Osteoblast (primary cell): ENCODE results near the gene RAD51B. TPM values are rescaled to one million over a fixed set of nuclear protein-coding genes. Genes with fewer than 3 reads are reported as not detected.

Experiments used
- DNase-seq: peaks from one replicate; pipeline ENCODE4 v3.0.0; 2011; ENCODE audit warnings: low spot score, mixed read lengths; ENCODE audit not compliant: insufficient read length; ENCODE audit errors: missing footprints
- H2AFZ ChIP-seq: 2 replicates; pipeline ENCODE4 v1.6.0; 2011; ENCODE audit warnings: mild to moderate bottlenecking, low read length
- H3K27ac ChIP-seq: 2 replicates; pipeline ENCODE4 v1.5.1; 2011; ENCODE audit warnings: mild to moderate bottlenecking, low read depth, low read length, moderate library complexity
- H3K27me3 ChIP-seq: 2 replicates; pipeline ENCODE4 v1.6.0; 2012; ENCODE audit warnings: mild to moderate bottlenecking, control low read depth, inconsistent platforms, low read length, moderate library complexity; ENCODE audit not compliant: insufficient read depth
- H3K36me3 ChIP-seq: 2 replicates; pipeline ENCODE4 v1.5.1; 2011; ENCODE audit warnings: mild to moderate bottlenecking, low read length, control low read depth, moderate library complexity; ENCODE audit not compliant: insufficient read depth
- H3K4me1 ChIP-seq: 2 replicates; pipeline ENCODE4 v1.5.1; 2011; ENCODE audit warnings: mild to moderate bottlenecking, low read length, control low read depth, moderate library complexity; ENCODE audit not compliant: insufficient read depth
- H3K4me2 ChIP-seq: 2 replicates; pipeline ENCODE4 v1.6.0; 2011; ENCODE audit warnings: mild to moderate bottlenecking, low read length; ENCODE audit not compliant: insufficient read depth
- H3K4me3 ChIP-seq: fragments of 200-600 bp; sonication (generic); 3 replicates; pipeline ENCODE4 v1.5.1; 2012; ENCODE audit warnings: mild to moderate bottlenecking, low read length, inconsistent platforms; ENCODE audit not compliant: insufficient read depth
- H3K79me2 ChIP-seq: 2 replicates; pipeline ENCODE4 v1.6.0; 2012; ENCODE audit warnings: mild to moderate bottlenecking, low read length, control low read depth, inconsistent platforms; ENCODE audit not compliant: insufficient read depth
- H3K9me3 ChIP-seq: 2 replicates; pipeline ENCODE4 v1.5.1; 2011; ENCODE audit warnings: low read depth, low read length, control low read depth
- H4K20me1 ChIP-seq: 2 replicates; pipeline ENCODE4 v1.6.0; 2012; ENCODE audit warnings: mild to moderate bottlenecking, low read length, control low read depth; ENCODE audit not compliant: insufficient read depth
- total RNA-seq: library from RNA; depleted of rRNA; stranded (reverse); fragments of >200 nt; gene quantifications from 2 replicates; pipeline ENCODE4 v1.2.3, GENCODE V29; 2012
- TF ChIP-seq, protein P1 (sequence below): IDR thresholded peaks from 2 replicates; pipeline ENCODE4 v1.5.1; 2011; ENCODE audit warnings: mild to moderate bottlenecking, low read depth, low read length, moderate library complexity; ENCODE audit errors: extremely low read depth

Gene RAD51B
- total RNA-seq, 1 donor, result 13.8 TPM

DNA sequence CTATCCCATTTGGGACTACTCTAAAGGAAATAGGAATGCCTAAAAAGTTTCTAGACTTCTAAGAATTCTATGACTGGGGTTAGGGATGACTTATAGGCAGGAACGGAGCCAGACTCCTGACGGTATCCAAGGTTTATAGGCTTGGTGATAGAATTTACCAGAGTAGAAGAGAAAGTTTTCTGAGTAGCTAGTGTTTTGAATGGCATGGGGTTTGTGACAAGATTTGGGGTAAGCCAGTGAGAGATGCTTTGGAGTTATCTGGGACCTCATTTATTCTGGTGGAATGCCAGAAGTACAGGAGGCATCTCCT is 444.6 kb downstream of the RAD51B start:
- H4K20me1 ChIP-seq, result no peaks in the 10 kb centered on the region
- no peak overlapping the region for H2AFZ ChIP-seq
- no peaks in the 10 kb centered on the region for H3K4me1 ChIP-seq
- no peaks in the 10 kb centered on the region for H3K36me3 ChIP-seq
- H3K4me3 ChIP-seq, result no peak overlapping the region
- H3K27ac ChIP-seq, result no peak overlapping the region
- H3K27me3 ChIP-seq, result no peaks in the 10 kb centered on the region
- no peaks in the 10 kb centered on the region for H3K9me3 ChIP-seq
- DNase-seq, result no peak
- TF ChIP-seq, protein P1, sequence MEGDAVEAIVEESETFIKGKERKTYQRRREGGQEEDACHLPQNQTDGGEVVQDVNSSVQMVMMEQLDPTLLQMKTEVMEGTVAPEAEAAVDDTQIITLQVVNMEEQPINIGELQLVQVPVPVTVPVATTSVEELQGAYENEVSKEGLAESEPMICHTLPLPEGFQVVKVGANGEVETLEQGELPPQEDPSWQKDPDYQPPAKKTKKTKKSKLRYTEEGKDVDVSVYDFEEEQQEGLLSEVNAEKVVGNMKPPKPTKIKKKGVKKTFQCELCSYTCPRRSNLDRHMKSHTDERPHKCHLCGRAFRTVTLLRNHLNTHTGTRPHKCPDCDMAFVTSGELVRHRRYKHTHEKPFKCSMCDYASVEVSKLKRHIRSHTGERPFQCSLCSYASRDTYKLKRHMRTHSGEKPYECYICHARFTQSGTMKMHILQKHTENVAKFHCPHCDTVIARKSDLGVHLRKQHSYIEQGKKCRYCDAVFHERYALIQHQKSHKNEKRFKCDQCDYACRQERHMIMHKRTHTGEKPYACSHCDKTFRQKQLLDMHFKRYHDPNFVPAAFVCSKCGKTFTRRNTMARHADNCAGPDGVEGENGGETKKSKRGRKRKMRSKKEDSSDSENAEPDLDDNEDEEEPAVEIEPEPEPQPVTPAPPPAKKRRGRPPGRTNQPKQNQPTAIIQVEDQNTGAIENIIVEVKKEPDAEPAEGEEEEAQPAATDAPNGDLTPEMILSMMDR, result no peak
- H3K4me2 ChIP-seq, result no peak overlapping the region
- no peaks in the 10 kb centered on the region for H3K79me2 ChIP-seq

DNA sequence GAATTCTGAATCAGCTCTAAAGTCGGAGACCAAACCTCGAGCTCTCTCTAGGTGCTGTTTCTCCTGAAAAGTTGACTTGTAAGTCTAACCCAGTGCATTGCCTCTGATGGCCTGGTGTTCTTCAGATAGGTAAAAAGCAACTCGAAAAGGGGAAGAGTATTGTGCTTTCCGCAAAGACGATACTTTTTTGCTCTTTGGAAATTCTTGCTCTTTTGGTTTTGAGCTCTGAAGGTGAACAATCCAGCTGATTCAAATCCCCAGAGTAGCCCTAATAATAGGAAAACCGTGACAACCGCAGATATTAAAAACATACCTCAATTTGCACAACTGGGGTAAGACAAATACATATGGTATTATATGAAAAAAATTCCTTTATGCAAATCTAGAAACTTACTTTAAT is 447.4 kb downstream of the RAD51B start:
- no peaks in the 10 kb centered on the region for H3K27me3 ChIP-seq

GRCh38 chr14:68268197-68268596 is 448.6 kb downstream of the RAD51B start:
- DNase-seq, result no peak
- H3K4me3 ChIP-seq, result no peak overlapping the region
- no peaks in the 10 kb centered on the region for H3K36me3 ChIP-seq
- no peaks in the 10 kb centered on the region for H3K79me2 ChIP-seq
- H3K9me3 ChIP-seq, result no peaks in the 10 kb centered on the region
- no peaks in the 10 kb centered on the region for H3K27me3 ChIP-seq
- no peak overlapping the region for H3K4me2 ChIP-seq
- H2AFZ ChIP-seq, result no peak overlapping the region
- TF ChIP-seq, protein P1, result no peak
- H3K27ac ChIP-seq, result no peak overlapping the region
- H3K4me1 ChIP-seq, result no peaks in the 10 kb centered on the region
- no peaks in the 10 kb centered on the region for H4K20me1 ChIP-seq

More for the DNA sequence above, 447.4 kb downstream of the RAD51B start:
- no peak overlapping the region for H3K27ac ChIP-seq
- H3K4me1 ChIP-seq, result no peaks in the 10 kb centered on the region
- H4K20me1 ChIP-seq, result no peaks in the 10 kb centered on the region
- H2AFZ ChIP-seq, result no peak overlapping the region
- TF ChIP-seq, protein P1, result no peak
- DNase-seq, result no peak
- no peak overlapping the region for H3K4me2 ChIP-seq
- no peaks in the 10 kb centered on the region for H3K36me3 ChIP-seq
- H3K79me2 ChIP-seq, result no peaks in the 10 kb centered on the region
- H3K9me3 ChIP-seq, result no peaks in the 10 kb centered on the region
- H3K4me3 ChIP-seq, result no peak overlapping the region

DNA sequence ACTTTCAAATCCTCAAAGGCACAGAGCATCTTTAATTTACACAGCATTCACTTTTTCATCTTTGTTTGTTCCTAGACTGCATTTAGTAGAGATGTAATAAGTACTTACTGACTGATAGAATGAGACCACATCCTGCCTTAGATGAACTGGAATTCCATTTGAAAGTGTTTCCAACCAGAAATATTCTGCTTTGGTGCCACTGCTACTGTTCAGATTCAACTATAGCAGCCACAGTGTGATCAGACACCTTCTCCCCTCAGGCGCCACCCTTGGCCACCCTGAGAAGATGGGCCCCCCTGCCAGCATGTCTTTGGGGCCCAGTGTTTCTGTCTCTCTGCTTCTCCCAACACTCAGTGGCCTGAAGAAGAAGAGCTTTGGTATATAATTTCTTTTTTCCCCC is 449.1 kb downstream of the RAD51B start:
- no peaks in the 10 kb centered on the region for H3K4me1 ChIP-seq
- no peaks in the 10 kb centered on the region for H3K79me2 ChIP-seq
- no peaks in the 10 kb centered on the region for H3K9me3 ChIP-seq
- TF ChIP-seq, protein P1, result no peak
- H3K27me3 ChIP-seq, result no peaks in the 10 kb centered on the region
- no peak overlapping the region for H3K27ac ChIP-seq
- H3K36me3 ChIP-seq, result no peaks in the 10 kb centered on the region
- no peak for DNase-seq
- H3K4me2 ChIP-seq, result no peak overlapping the region
- no peak overlapping the region for H3K4me3 ChIP-seq
- H4K20me1 ChIP-seq, result no peaks in the 10 kb centered on the region
- no peak overlapping the region for H2AFZ ChIP-seq
